GM18867 (cell line): Measurements from ENCODE around the gene C2CD4D.

ENCODE experiments used
- ATAC-seq: cut with Tn5 transposase; IDR thresholded peaks from one replicate; pipeline ENCODE4 v1.9.1; 2021; ENCODE audit warnings: mild to moderate bottlenecking, moderate library complexity; ENCODE audit not compliant: unreplicated experiment

C2CD4D gene

GRCh38 chr1:151835596-151835995 lies 4.0 kb downstream of the C2CD4D start:
- no peak for ATAC-seq

- no peak for ATAC-seq
These were observed 5.4 kb downstream of the C2CD4D start for GRCh38 chr1:151834239-151834638.

GRCh38 chr1:151833172-151833900 lies 6.3 kb downstream of the C2CD4D start:
- no peak for ATAC-seq

GRCh38 chr1:151832318-151832980 lies 7.2 kb downstream of the C2CD4D start:
- no peak for ATAC-seq

- no peak for ATAC-seq
These were observed 8.0 kb downstream of the C2CD4D start, which contains the start of gene RORC for GRCh38 chr1:151831605-151832004. TSS of gene RORC (minus strand) at chr1:151831802. CDS start at chr1:151831764, 38 bp downstream.

- ATAC-seq, result no peak
These were observed 8.4 kb downstream of the C2CD4D start for GRCh38 chr1:151831256-151831591.

GRCh38 chr1:151830055-151830454 lies 9.6 kb downstream of the C2CD4D start:
- ATAC-seq, result no peak

GRCh38 chr1:151829352-151830046 lies 10.1 kb downstream of the C2CD4D start:
- ATAC-seq, result no peak

GRCh38 chr1:151828921-151829320 lies 10.7 kb downstream of the C2CD4D start:
- ATAC-seq, result no peak

GRCh38 chr1:151827853-151828252 lies 11.8 kb downstream of the C2CD4D start:
- ATAC-seq, result no peak

- no peak for ATAC-seq
These were observed 13.6 kb downstream of the C2CD4D start for GRCh38 chr1:151825751-151826660.

GRCh38 chr1:151825204-151825603 lies 14.4 kb downstream of the C2CD4D start:
- ATAC-seq, result no peak

GRCh38 chr1:151823175-151823574 lies 16.4 kb downstream of the C2CD4D start:
- no peak for ATAC-seq

GRCh38 chr1:151822404-151822803 lies 17.2 kb downstream of the C2CD4D start:
- ATAC-seq, result no peak

- no peak for ATAC-seq
These were observed 18.7 kb downstream of the C2CD4D start for GRCh38 chr1:151820940-151821339.

GRCh38 chr1:151819976-151820623 lies 19.5 kb downstream of the C2CD4D start:
- no peak for ATAC-seq

GRCh38 chr1:151819227-151819835 lies 20.3 kb downstream of the C2CD4D start:
- ATAC-seq, result no peak

- no peak for ATAC-seq
These were observed 22.3 kb downstream of the C2CD4D start for GRCh38 chr1:151817353-151817730.

GRCh38 chr1:151816548-151817352 lies 22.9 kb downstream of the C2CD4D start:
- ATAC-seq, result no peak
